K562 (cell line): ENCODE measurements around the gene CRAMP1. TPM values are rescaled to one million over a fixed set of nuclear protein-coding genes. Genes with fewer than 3 reads are reported as not detected.

Experiments
- CCNT2 ChIP-seq: IDR thresholded peaks from 2 replicates; pipeline ENCODE4 v1.6.1; 2011; ENCODE audit warnings: borderline replicate concordance, low read depth, mild to moderate bottlenecking, moderate library complexity, mixed read lengths, low read length; ENCODE audit not compliant: insufficient read length; ENCODE audit errors: extremely low read depth
- EWSR1 ChIP-seq: fragments of 450-650 bp; IDR thresholded peaks from 2 replicates; pipeline ENCODE4 v1.6.1; 2018; ENCODE audit warnings: borderline replicate concordance, mild to moderate bottlenecking, low read depth, moderate library complexity; ENCODE audit not compliant: partially characterized antibody
- FOXA1 ChIP-seq: fragments of 450-650 bp; IDR thresholded peaks from 2 replicates; pipeline ENCODE4 v1.6.1; 2016; ENCODE audit warnings: mild to moderate bottlenecking, borderline replicate concordance
- GABPB1 ChIP-seq: sonication (generic); formaldehyde crosslinking; IDR thresholded peaks from 2 replicates; pipeline ENCODE4 v1.8.0; 2022; ENCODE audit warnings: mild to moderate bottlenecking, missing genetic modification reagents
- GTF2B ChIP-seq: IDR thresholded peaks from 2 replicates; pipeline ENCODE4 v1.6.1; 2011; ENCODE audit not compliant: insufficient read length; ENCODE audit errors: extremely low read depth
- MTA2 ChIP-seq: fragments of 450-650 bp; IDR thresholded peaks from 2 replicates; pipeline ENCODE4 v1.6.1; 2016; ENCODE audit warnings: low read depth
- RBBP5 ChIP-seq: fragments of 200-600 bp; sonication (generic); IDR thresholded peaks from 2 replicates; pipeline ENCODE4 v1.6.1; 2012; ENCODE audit warnings: borderline replicate concordance, mild to moderate bottlenecking, low read length, control low read depth, inconsistent platforms; ENCODE audit not compliant: insufficient read depth, poor library complexity, severe bottlenecking
- RBM14 ChIP-seq: fragments of 200-400 bp; formaldehyde crosslinking; IDR thresholded peaks from 2 replicates; pipeline ENCODE4 v1.6.1; 2018; ENCODE audit warnings: low read depth, mild to moderate bottlenecking, low read length, moderate library complexity, borderline replicate concordance; ENCODE audit not compliant: insufficient read depth
- THRB ChIP-seq: fragments of 450-650 bp; formaldehyde crosslinking; conservative IDR thresholded peaks from 2 replicates; pipeline ENCODE4 v1.4.0; 2022; ENCODE audit warnings: mild to moderate bottlenecking, missing genetic modification characterization
- ZBTB33 ChIP-seq: sonication (generic); formaldehyde crosslinking; IDR thresholded peaks from 2 replicates; pipeline ENCODE4 v1.8.1; 2023; ENCODE audit warnings: mild to moderate bottlenecking, missing genetic modification reagents
- ZBTB9 ChIP-seq: fragments of 450-650 bp; formaldehyde crosslinking; IDR thresholded peaks from 2 replicates; pipeline ENCODE4 v1.4.0; 2020; ENCODE audit warnings: mild to moderate bottlenecking, moderate library complexity
- ZFP91 ChIP-seq: sonication (generic); formaldehyde crosslinking; IDR thresholded peaks from 2 replicates; pipeline ENCODE4 v1.8.0; 2022; ENCODE audit warnings: mild to moderate bottlenecking, missing genetic modification reagents
- ZNF740 ChIP-seq, 3 experiments: fragments of 200-800 bp in 1 of 3; sonication (Bioruptor generic) in 1 of 3; sonication (generic) in 1 of 3; formaldehyde crosslinking in 1 of 3; IDR thresholded peaks; 2 replicates each; pipeline versions ENCODE4 v1.6.1 to v1.8.0; 2016 to 2022; ENCODE audit warnings: mild to moderate bottlenecking in 2 of 3, missing compliant biosample characterization in 2 of 3, missing genetic modification characterization in 2 of 3, missing genetic modification reagents in 1 of 3
- polyA plus RNA-seq, 8 experiments: library from polyadenylated mRNA; depleted of rRNA in 4 of 8; stranded (reverse) in 5 of 8; unstranded in 3 of 8; fragments of >200 nt; fragmentation: Nextera tagmentation in 2 of 8; fragmentation: Illumina TruSeq in 1 of 8; extraction: Ambion mirVana in 2 of 8; extraction: Trizol in 1 of 8; gene quantifications; 2 replicates each; pipeline versions ENCODE4 v1.2.1 to v1.2.3, GENCODE V29; 2011 to 2014; ENCODE audit warnings: inconsistent platforms in 1 of 8, missing spikeins in 1 of 8
- total RNA-seq, 7 experiments: library from RNA; depleted of rRNA in 6 of 7; stranded (reverse); fragments of >200 nt in 6 of 7; fragmentation: Illumina TruSeq in 2 of 7; extraction: Trizol in 2 of 7; gene quantifications; 2 replicates each; pipeline versions ENCODE4 v1.2.1 to v1.2.3, GENCODE V29; 2011 to 2021; ENCODE audit warnings: low replicate concordance in 1 of 7

The CRAMP1 gene
- total and polyA plus RNA-seq, 9 of the 15 experiments (the other 6 are each of a cell fraction or from before 2014, with no cell fraction given): 0.52 to 20.8 (median 7.5) TPM

- TF ChIP-seq ZBTB9 (CRISPR knock-in tag): 0 out of 2 replicates have a peak, but pooled peaks have one; percentile 17
- no peak for TF ChIP-seq GTF2B
- peak; percentile 79 for TF ChIP-seq RBBP5
- TF ChIP-seq ZBTB33 (CRISPR knock-in tag): no peak
- no peak for TF ChIP-seq THRB (CRISPR knock-in tag)
- TF ChIP-seq CCNT2: peak; percentile 44
- TF ChIP-seq ZNF740 (CRISPR knock-in tag; IDR thresholded peaks at IDR 0.05): peak; percentile 59
- 0 out of 4 replicates have a peak, but pooled peaks of 1 of the 2 experiments have one; percentile 65 for TF ChIP-seq ZNF740 (tag; IDR thresholded peaks at IDR 0.05)
- no peak for TF ChIP-seq ZFP91
- no peak for TF ChIP-seq FOXA1
- 0 out of 2 replicates have a peak, but pooled peaks have one; percentile 74 for TF ChIP-seq RBM14
- 0 out of 2 replicates have a peak, but pooled peaks have one; percentile 21 for TF ChIP-seq MTA2
- TF ChIP-seq EWSR1: no peak
- TF ChIP-seq GABPB1: peak; percentile 33; the same call in 1 of the 2 replicates
Observed at GRCh38 chr16:1612320-1613111, at the start of gene CRAMP1 (continued).
